SK-N-SH treated with all-trans-retinoic acid at 6 μM for 48 hours (cell line): ENCODE data around the gene LRRC4.
A peak's percentile ranks its signal among the peaks of the same experiment; 100 is the strongest.

Experiments
- ATAC-seq: fragments of 200-7000 bp; cut with Tn5 transposase; 3 replicates; pipeline ENCODE4 v1.9.1; 2020; ENCODE audit warnings: mild to moderate bottlenecking, moderate library complexity
- ARNTL ChIP-seq: fragments of 450-650 bp; formaldehyde crosslinking; IDR thresholded peaks from 2 replicates; pipeline ENCODE4 v1.5.0; 2020; ENCODE audit warnings: low read depth, mild to moderate bottlenecking, moderate library complexity, borderline replicate concordance
- BACH2 ChIP-seq: fragments of 250-450 bp; sonication (Bioruptor Pico); IDR thresholded peaks from 2 replicates; pipeline ENCODE4 v1.9.0; 2021; ENCODE audit warnings: mild to moderate bottlenecking, borderline replicate concordance
- CSDC2 ChIP-seq: fragments of 250-450 bp; sonication (Bioruptor Pico); IDR thresholded peaks from 2 replicates; pipeline ENCODE4 v1.5.0; 2020; ENCODE audit warnings: mild to moderate bottlenecking, moderate library complexity
- ESRRG ChIP-seq: fragments of 250-450 bp; sonication (Bioruptor Pico); IDR thresholded peaks from 2 replicates; pipeline ENCODE4 v1.6.1; 2021; ENCODE audit warnings: mild to moderate bottlenecking
- GLIS3 ChIP-seq: fragments of 250-450 bp; sonication (Bioruptor Pico); IDR thresholded peaks from 2 replicates; pipeline ENCODE4 v1.5.0; 2020; ENCODE audit warnings: mild to moderate bottlenecking, moderate library complexity
- ISL1 ChIP-seq: fragments of 250-450 bp; sonication (Bioruptor Pico); IDR thresholded peaks from 2 replicates; pipeline ENCODE4 v2.1.2; 2022; ENCODE audit warnings: mild to moderate bottlenecking, moderate library complexity
- OSR1 ChIP-seq: fragments of 250-450 bp; sonication (Bioruptor Pico); IDR thresholded peaks from 2 replicates; pipeline ENCODE4 v1.8.0; 2022; ENCODE audit warnings: moderate library complexity, mild to moderate bottlenecking, inconsistent platforms
- PPARA ChIP-seq: fragments of 250-450 bp; sonication (Bioruptor Pico); IDR thresholded peaks from 2 replicates; pipeline ENCODE4 v1.5.0; 2020; ENCODE audit warnings: mild to moderate bottlenecking, borderline replicate concordance
- RARB ChIP-seq: fragments of 250-450 bp; sonication (Bioruptor Pico); IDR thresholded peaks from 2 replicates; pipeline ENCODE4 v1.8.0; 2021; ENCODE audit warnings: mild to moderate bottlenecking, moderate library complexity
- SNAI2 ChIP-seq: fragments of 250-450 bp; sonication (Bioruptor Pico); IDR thresholded peaks from 2 replicates; pipeline ENCODE4 v1.5.0; 2020; ENCODE audit warnings: mild to moderate bottlenecking, moderate library complexity
- TCF4 ChIP-seq: fragments of 250-450 bp; sonication (Bioruptor Pico); IDR thresholded peaks from 2 replicates; pipeline ENCODE4 v1.8.0; 2021; ENCODE audit warnings: mild to moderate bottlenecking, moderate library complexity, borderline replicate concordance
- ZC3H10 ChIP-seq: fragments of 250-450 bp; sonication (Bioruptor Pico); IDR thresholded peaks from 2 replicates; pipeline ENCODE4 v1.5.1; 2021; ENCODE audit warnings: mild to moderate bottlenecking, moderate library complexity
- ZFP30 ChIP-seq: fragments of 450-650 bp; formaldehyde crosslinking; IDR thresholded peaks from 2 replicates; pipeline ENCODE4 v1.5.0; 2022; ENCODE audit warnings: mild to moderate bottlenecking, moderate library complexity
- ZNF565 ChIP-seq: fragments of 450-650 bp; formaldehyde crosslinking; conservative IDR thresholded peaks from 2 replicates; pipeline ENCODE4 v1.5.0; 2020; ENCODE audit warnings: low read depth, mild to moderate bottlenecking, moderate library complexity
- ZNF70 ChIP-seq: fragments of 450-650 bp; formaldehyde crosslinking; IDR thresholded peaks from 2 replicates; pipeline ENCODE4 v1.5.0; 2020; ENCODE audit warnings: mild to moderate bottlenecking, moderate library complexity
- ZNF8 ChIP-seq: fragments of 450-650 bp; formaldehyde crosslinking; IDR thresholded peaks from 2 replicates; pipeline ENCODE4 v1.5.0; 2020; ENCODE audit warnings: mild to moderate bottlenecking, moderate library complexity
- TF ChIP-seq, protein P1 (sequence below): fragments of 250-450 bp; sonication (Bioruptor Pico); IDR thresholded peaks from 2 replicates; pipeline ENCODE4 v1.8.0; 2020; ENCODE audit warnings: mild to moderate bottlenecking, moderate library complexity, borderline replicate concordance
- TF ChIP-seq, protein P2 (sequence below): fragments of 250-450 bp; sonication (Bioruptor Pico); IDR thresholded peaks from 2 replicates; pipeline ENCODE4 v1.5.0; 2020; ENCODE audit warnings: mild to moderate bottlenecking, moderate library complexity
- TF ChIP-seq, protein P3 (sequence below): fragments of 250-450 bp; sonication (Bioruptor Pico); IDR thresholded peaks from 2 replicates; pipeline ENCODE4 v1.5.1; 2020; ENCODE audit warnings: low read depth, mild to moderate bottlenecking, moderate library complexity
- TF ChIP-seq, protein P4 (sequence below): fragments of 250-450 bp; sonication (Bioruptor Pico); IDR thresholded peaks from 2 replicates; pipeline ENCODE4 v1.5.1; 2021; ENCODE audit warnings: mild to moderate bottlenecking, moderate library complexity

The LRRC4 gene

DNA sequence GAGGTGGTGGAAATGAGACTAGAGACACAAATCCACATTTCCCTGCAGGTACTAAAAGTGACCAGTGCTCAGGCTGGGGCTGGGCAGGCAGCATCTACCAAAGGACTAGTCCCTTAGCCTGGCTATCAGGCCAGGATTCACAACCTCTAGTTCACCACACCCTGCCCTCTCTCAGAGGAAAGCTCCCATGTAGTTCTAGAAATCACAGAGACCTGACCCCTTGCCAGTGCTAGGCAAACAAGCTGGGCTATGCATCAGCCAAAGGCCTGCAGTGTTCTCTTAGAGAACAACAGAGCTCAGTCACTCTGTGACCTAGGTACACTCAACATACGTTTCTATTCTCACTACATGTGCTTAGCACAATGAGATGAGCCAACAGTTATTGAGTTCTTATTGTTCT, 26.7 kb upstream of the LRRC4 start:
- ATAC-seq: no peak
- TF ChIP-seq, protein P1, sequence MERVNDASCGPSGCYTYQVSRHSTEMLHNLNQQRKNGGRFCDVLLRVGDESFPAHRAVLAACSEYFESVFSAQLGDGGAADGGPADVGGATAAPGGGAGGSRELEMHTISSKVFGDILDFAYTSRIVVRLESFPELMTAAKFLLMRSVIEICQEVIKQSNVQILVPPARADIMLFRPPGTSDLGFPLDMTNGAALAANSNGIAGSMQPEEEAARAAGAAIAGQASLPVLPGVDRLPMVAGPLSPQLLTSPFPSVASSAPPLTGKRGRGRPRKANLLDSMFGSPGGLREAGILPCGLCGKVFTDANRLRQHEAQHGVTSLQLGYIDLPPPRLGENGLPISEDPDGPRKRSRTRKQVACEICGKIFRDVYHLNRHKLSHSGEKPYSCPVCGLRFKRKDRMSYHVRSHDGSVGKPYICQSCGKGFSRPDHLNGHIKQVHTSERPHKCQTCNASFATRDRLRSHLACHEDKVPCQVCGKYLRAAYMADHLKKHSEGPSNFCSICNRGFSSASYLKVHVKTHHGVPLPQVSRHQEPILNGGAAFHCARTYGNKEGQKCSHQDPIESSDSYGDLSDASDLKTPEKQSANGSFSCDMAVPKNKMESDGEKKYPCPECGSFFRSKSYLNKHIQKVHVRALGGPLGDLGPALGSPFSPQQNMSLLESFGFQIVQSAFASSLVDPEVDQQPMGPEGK: no peak
- TF ChIP-seq ZFP30 (CRISPR knock-in tag) (no peak), ZNF8 (no peak), OSR1 (no peak), CSDC2 (CRISPR knock-in tag) (no peak), ZNF70 (CRISPR knock-in tag) (no peak)

DNA sequence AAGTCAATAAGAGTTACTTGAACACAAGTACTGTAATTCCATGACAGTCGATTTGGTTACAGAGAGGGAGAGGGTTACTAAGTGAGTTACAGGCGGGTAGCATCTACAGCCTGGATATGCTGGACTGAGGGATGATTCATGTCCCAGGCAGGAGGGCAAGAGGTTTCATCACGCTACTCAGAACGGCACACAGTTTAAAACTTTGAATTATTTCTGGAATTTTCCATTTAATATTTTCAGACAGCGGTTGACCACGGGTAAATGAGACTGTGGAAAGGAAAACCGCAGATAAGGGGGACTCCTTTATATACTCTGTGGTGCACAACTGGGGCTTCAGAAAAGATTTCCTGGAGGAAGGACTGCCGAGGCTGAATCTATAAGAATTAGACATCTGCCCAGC, 25.7 kb upstream of the LRRC4 start:
- peak; percentile 94 for ATAC-seq
- TF ChIP-seq ZFP30 (CRISPR knock-in tag) (no peak), GLIS3 (CRISPR knock-in tag) (no peak), ARNTL (CRISPR knock-in tag) (no peak), ZC3H10 (CRISPR knock-in tag) (no peak), ISL1 (peak; percentile 42; the same call in 1 of the 2 replicates), ZNF8 (no peak), BACH2 (no peak), ZNF565 (no peak)

DNA sequence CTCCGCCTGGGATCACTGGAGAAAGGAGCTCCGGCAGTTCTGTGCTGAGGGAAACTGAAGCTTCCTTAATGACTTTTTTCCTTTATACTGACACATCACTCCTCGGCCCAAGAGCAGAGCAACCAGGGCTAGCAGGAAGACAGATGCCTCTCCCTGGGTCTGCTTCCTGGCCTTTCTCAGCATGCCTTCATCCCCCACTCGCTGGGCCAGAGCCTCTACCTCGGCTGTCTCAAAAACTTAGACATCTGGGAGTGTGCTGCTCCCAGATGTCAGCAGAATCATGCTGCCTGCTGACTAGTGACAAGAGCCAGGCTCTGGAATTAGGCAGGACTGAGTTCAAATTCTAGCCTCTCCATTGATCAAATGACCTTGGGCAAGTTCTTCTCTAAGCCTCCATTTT, 24.4 kb upstream of the LRRC4 start:
- peak; percentile 15; the same call in 2 of the 3 replicates for ATAC-seq
- TF ChIP-seq, protein P2, sequence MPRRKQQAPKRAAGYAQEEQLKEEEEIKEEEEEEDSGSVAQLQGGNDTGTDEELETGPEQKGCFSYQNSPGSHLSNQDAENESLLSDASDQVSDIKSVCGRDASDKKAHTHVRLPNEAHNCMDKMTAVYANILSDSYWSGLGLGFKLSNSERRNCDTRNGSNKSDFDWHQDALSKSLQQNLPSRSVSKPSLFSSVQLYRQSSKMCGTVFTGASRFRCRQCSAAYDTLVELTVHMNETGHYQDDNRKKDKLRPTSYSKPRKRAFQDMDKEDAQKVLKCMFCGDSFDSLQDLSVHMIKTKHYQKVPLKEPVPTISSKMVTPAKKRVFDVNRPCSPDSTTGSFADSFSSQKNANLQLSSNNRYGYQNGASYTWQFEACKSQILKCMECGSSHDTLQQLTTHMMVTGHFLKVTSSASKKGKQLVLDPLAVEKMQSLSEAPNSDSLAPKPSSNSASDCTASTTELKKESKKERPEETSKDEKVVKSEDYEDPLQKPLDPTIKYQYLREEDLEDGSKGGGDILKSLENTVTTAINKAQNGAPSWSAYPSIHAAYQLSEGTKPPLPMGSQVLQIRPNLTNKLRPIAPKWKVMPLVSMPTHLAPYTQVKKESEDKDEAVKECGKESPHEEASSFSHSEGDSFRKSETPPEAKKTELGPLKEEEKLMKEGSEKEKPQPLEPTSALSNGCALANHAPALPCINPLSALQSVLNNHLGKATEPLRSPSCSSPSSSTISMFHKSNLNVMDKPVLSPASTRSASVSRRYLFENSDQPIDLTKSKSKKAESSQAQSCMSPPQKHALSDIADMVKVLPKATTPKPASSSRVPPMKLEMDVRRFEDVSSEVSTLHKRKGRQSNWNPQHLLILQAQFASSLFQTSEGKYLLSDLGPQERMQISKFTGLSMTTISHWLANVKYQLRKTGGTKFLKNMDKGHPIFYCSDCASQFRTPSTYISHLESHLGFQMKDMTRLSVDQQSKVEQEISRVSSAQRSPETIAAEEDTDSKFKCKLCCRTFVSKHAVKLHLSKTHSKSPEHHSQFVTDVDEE (CRISPR knock-in tag): no peak
- peak; percentile 54; the same call in 1 of the 2 replicates for TF ChIP-seq TCF4 (CRISPR knock-in tag)

DNA sequence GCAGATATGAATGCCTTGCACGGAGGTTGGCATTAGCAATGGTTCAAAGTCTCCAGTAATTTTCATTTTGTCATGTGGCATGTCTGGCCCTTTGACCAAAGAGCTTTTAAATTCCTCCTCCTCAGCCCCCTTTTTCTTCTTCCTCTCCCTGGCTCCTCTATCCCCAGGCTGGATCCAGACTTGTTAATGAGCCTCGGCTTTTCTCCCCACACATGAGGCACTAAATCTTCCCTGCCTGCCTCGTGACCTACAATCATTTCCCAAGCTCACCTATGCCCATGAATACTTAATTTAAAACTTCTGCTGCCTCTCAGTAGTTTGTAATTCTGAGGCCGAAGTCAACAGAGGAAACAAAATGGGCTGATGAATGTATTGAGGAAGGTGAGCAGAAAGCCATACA, 23.3 kb upstream of the LRRC4 start:
- TF ChIP-seq CSDC2 (CRISPR knock-in tag): no peak
- no peak for TF ChIP-seq GLIS3 (CRISPR knock-in tag)
- no peak for TF ChIP-seq ZNF70 (CRISPR knock-in tag)
- TF ChIP-seq BACH2: no peak
- TF ChIP-seq SNAI2 (CRISPR knock-in tag): no peak
- TF ChIP-seq, protein P3, sequence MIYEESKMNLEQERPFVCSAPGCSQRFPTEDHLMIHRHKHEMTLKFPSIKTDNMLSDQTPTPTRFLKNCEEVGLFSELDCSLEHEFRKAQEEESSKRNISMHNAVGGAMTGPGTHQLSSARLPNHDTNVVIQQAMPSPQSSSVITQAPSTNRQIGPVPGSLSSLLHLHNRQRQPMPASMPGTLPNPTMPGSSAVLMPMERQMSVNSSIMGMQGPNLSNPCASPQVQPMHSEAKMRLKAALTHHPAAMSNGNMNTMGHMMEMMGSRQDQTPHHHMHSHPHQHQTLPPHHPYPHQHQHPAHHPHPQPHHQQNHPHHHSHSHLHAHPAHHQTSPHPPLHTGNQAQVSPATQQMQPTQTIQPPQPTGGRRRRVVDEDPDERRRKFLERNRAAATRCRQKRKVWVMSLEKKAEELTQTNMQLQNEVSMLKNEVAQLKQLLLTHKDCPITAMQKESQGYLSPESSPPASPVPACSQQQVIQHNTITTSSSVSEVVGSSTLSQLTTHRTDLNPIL (CRISPR knock-in tag): no peak
- no peak for TF ChIP-seq OSR1
- TF ChIP-seq TCF4 (CRISPR knock-in tag): no peak
- TF ChIP-seq, protein P4, sequence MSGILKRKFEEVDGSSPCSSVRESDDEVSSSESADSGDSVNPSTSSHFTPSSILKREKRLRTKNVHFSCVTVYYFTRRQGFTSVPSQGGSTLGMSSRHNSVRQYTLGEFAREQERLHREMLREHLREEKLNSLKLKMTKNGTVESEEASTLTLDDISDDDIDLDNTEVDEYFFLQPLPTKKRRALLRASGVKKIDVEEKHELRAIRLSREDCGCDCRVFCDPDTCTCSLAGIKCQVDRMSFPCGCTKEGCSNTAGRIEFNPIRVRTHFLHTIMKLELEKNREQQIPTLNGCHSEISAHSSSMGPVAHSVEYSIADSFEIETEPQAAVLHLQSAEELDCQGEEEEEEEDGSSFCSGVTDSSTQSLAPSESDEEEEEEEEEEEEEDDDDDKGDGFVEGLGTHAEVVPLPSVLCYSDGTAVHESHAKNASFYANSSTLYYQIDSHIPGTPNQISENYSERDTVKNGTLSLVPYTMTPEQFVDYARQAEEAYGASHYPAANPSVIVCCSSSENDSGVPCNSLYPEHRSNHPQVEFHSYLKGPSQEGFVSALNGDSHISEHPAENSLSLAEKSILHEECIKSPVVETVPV (CRISPR knock-in tag): no peak
- TF ChIP-seq ARNTL (CRISPR knock-in tag): no peak
- no peak for TF ChIP-seq ZNF565
- no peak for TF ChIP-seq RARB (CRISPR knock-in tag)
- no peak for TF ChIP-seq ESRRG (CRISPR knock-in tag)
- TF ChIP-seq, protein P1: no peak
- no peak for TF ChIP-seq ZNF8
- no peak for TF ChIP-seq PPARA (CRISPR knock-in tag)
- no peak for ATAC-seq
